Astrocyte (in vitro differentiated cells and primary cell): Measurements from ENCODE around the gene LCMT1. TPM values are rescaled to one million over a fixed set of nuclear protein-coding genes. Genes with fewer than 3 reads are reported as not detected.

ENCODE experiments used
- DNase-seq: peaks from one replicate; pipeline ENCODE4 v3.0.0-alpha.2; 2010; ENCODE audit warnings: low read depth
- FAIRE-seq: peaks from 2 replicates; lab custom pipeline; 2011; peaks lifted over from hg19 to GRCh38; lab: Jason Lieb, UNC
- H2AFZ ChIP-seq: 2 replicates; pipeline ENCODE4 v1.6.0; 2012; ENCODE audit warnings: low read depth, low read length, inconsistent platforms
- H3K27ac ChIP-seq: 2 replicates; pipeline ENCODE4 v1.5.1; 2011; ENCODE audit warnings: low read depth, low read length, inconsistent platforms
- H3K27me3 ChIP-seq: 2 replicates; pipeline ENCODE4 v1.6.0; 2011; ENCODE audit warnings: low read length, inconsistent platforms; ENCODE audit not compliant: insufficient read depth
- H3K36me3 ChIP-seq: 2 replicates; pipeline ENCODE4 v1.5.1; 2011; ENCODE audit warnings: low read length, inconsistent platforms; ENCODE audit not compliant: insufficient read depth
- H3K4me1 ChIP-seq: 2 replicates; pipeline ENCODE4 v1.5.1; 2011; ENCODE audit warnings: low read length, inconsistent platforms; ENCODE audit not compliant: insufficient read depth
- H3K4me2 ChIP-seq: 2 replicates; pipeline ENCODE4 v1.6.0; 2012; ENCODE audit warnings: low read length, inconsistent platforms
- H3K4me3 ChIP-seq: 2 replicates; pipeline ENCODE4 v1.5.1; 2011; ENCODE audit warnings: low read depth, mild to moderate bottlenecking, low read length, inconsistent platforms; ENCODE audit not compliant: insufficient read depth
- H3K79me2 ChIP-seq: 2 replicates; pipeline ENCODE4 v1.6.0; 2012; ENCODE audit warnings: mild to moderate bottlenecking, low read length, inconsistent platforms; ENCODE audit not compliant: insufficient read depth
- H3K9ac ChIP-seq: 2 replicates; pipeline ENCODE4 v1.6.0; 2012; ENCODE audit warnings: mild to moderate bottlenecking, low read length, inconsistent platforms
- H3K9me3 ChIP-seq: 2 replicates; pipeline ENCODE4 v1.5.1; 2012; ENCODE audit warnings: low read depth, mild to moderate bottlenecking, low read length, inconsistent platforms; ENCODE audit not compliant: insufficient read depth
- H4K20me1 ChIP-seq: 2 replicates; pipeline ENCODE4 v1.6.0; 2012; ENCODE audit warnings: low read length, inconsistent platforms; ENCODE audit not compliant: insufficient read depth
- H3K27ac Mint-ChIP-seq: one replicate; pipeline ENCODE4 v1.8.0; 2021; ENCODE audit warnings: mild to moderate bottlenecking, mixed read lengths; ENCODE audit not compliant: unreplicated experiment
- H3K27me3 Mint-ChIP-seq: one replicate; pipeline ENCODE4 v1.8.0; 2021; ENCODE audit warnings: low read depth, mixed read lengths; ENCODE audit not compliant: unreplicated experiment
- H3K36me3 Mint-ChIP-seq: one replicate; pipeline ENCODE4 v1.8.0; 2021; ENCODE audit warnings: low read depth, mixed read lengths; ENCODE audit not compliant: unreplicated experiment
- H3K4me1 Mint-ChIP-seq: one replicate; pipeline ENCODE4 v1.8.0; 2021; ENCODE audit warnings: low read depth, mixed read lengths; ENCODE audit not compliant: unreplicated experiment
- H3K4me3 Mint-ChIP-seq: one replicate; pipeline ENCODE4 v1.8.0; 2021; ENCODE audit warnings: mild to moderate bottlenecking, moderate library complexity, mixed read lengths; ENCODE audit not compliant: unreplicated experiment
- H3K9me3 Mint-ChIP-seq: one replicate; pipeline ENCODE4 v1.8.0; 2021; ENCODE audit warnings: mild to moderate bottlenecking, mixed read lengths; ENCODE audit not compliant: unreplicated experiment
- CTCF ChIP-seq: IDR thresholded peaks from 2 replicates; pipeline ENCODE4 v1.5.1; 2011; ENCODE audit warnings: low read depth, mild to moderate bottlenecking, inconsistent platforms, low read length, moderate library complexity; ENCODE audit not compliant: insufficient read depth
- EZH2 ChIP-seq: IDR thresholded peaks from 2 replicates; pipeline ENCODE4 v1.6.1; 2012; ENCODE audit warnings: mild to moderate bottlenecking, low read length, inconsistent platforms; ENCODE audit not compliant: insufficient read depth
- total RNA-seq: library from RNA; stranded (reverse); gene quantifications from 2 replicates; pipeline ENCODE4 v1.2.1, GENCODE V29; 2021

The LCMT1 gene
- total RNA-seq, 1 donor from 2014 or later, result 46.9 TPM

DNA sequence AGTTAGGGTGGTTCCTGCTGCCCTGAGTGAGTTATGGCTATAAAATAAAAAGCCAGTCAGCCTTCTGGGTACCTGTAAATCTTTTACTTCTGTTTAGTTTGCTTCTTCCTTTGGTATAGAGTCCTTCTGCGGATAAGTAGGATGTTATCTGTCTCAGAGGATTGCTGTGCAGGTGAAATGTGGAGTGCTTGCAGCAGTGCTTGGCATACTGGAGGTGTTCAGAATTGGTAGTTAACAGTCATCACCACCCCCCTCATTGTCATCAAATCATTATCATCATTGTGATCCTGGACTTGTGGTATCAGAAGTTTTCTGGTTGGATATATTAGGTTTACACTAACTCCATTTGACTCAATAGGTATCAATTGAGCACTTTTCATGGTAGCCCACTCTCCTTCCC, 2.6 kb downstream of the LCMT1 start:
- H3K4me1 ChIP-seq, result peaks cover 20% of the 10 kb centered on the region
- no peak overlapping the region for H3K9ac ChIP-seq
- H3K4me3 ChIP-seq, result no peak overlapping the region
- TF ChIP-seq CTCF (no peak), EZH2 (no peak)
- H3K9me3 Mint-ChIP-seq, result no peaks in the 10 kb centered on the region
- DNase-seq (no peak), FAIRE-seq (no peak)
- no peaks in the 10 kb centered on the region for H3K27me3 Mint-ChIP-seq
- peaks cover 3% of the 10 kb centered on the region for H3K36me3 Mint-ChIP-seq
- no peak overlapping the region for H3K4me3 Mint-ChIP-seq
- no peak overlapping the region for H3K27ac Mint-ChIP-seq
- H4K20me1 ChIP-seq, result peaks cover 48% of the 10 kb centered on the region
- no peak overlapping the region for H2AFZ ChIP-seq
- no peak overlapping the region for H3K4me2 ChIP-seq
- no peaks in the 10 kb centered on the region for H3K36me3 ChIP-seq
- H3K79me2 ChIP-seq, result peaks cover 70% of the 10 kb centered on the region
- no peaks in the 10 kb centered on the region for H3K27me3 ChIP-seq
- H3K27ac ChIP-seq, result no peak overlapping the region
- no peaks in the 10 kb centered on the region for H3K9me3 ChIP-seq
- peaks cover 25% of the 10 kb centered on the region for H3K4me1 Mint-ChIP-seq

DNA sequence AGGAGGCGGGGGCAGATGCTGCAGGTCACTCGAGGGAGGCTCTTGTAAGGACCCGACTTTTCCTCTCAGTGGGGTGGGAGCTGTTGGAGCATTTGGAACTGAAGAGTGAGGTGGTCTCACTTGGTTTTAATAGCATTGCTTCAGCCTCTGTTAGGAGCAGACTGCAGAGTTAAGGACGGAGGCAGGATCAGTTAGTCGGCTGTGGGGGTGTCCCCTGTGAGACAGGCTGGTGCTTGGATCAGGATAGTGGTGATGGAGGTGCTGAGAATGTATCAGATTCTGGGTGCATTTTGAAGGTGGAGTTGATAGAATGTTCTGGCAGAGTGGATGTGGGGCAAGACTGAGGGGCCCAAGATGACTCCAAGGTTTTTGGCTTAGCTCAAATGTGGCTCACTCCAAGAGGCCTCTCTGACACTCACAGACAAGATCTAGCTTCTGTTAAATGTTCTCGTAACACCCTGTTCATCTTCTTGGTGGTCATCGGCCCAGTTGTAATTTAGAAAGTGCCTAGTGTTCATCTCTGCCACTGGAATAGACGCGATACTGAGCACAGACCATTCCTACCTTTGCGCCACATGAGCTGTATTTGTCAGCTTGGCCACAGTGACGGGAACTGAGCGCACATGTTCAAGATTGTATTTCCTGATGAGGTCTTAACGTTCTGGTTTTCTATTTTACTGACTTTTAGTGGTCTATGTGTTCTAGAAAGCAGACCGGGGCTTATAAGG, 7.5 kb downstream of the LCMT1 start:
- peaks cover 10% of the 10 kb centered on the region for H3K4me1 Mint-ChIP-seq
- TF ChIP-seq CTCF, result no peak
- TF ChIP-seq EZH2, result no peak
- peaks cover 69% of the 10 kb centered on the region for H4K20me1 ChIP-seq

More for the DNA sequence above, 7.5 kb downstream of the LCMT1 start:
- no peak overlapping the region for H3K4me3 Mint-ChIP-seq
- DNase-seq (no peak), FAIRE-seq (no peak)
- no peak overlapping the region for H3K4me2 ChIP-seq
- H3K9me3 Mint-ChIP-seq, result no peaks in the 10 kb centered on the region
- no peak overlapping the region for H3K4me3 ChIP-seq
- no peaks in the 10 kb centered on the region for H3K27me3 ChIP-seq
- H3K27ac Mint-ChIP-seq, result no peak overlapping the region
- no peaks in the 10 kb centered on the region for H3K9me3 ChIP-seq
- no peak overlapping the region for H2AFZ ChIP-seq
- H3K4me1 ChIP-seq, result no peaks in the 10 kb centered on the region
- H3K9ac ChIP-seq, result no peak overlapping the region
- no peaks in the 10 kb centered on the region for H3K36me3 ChIP-seq
- no peaks in the 10 kb centered on the region for H3K27me3 Mint-ChIP-seq
- H3K36me3 Mint-ChIP-seq, result peaks cover 3% of the 10 kb centered on the region
- H3K79me2 ChIP-seq, result peaks cover 80% of the 10 kb centered on the region
- H3K27ac ChIP-seq, result no peak overlapping the region
